Stimulated activated effector memory CD8-positive, alpha-beta T cell treated with anti-CD3 and anti-CD28 coated beads, Interleukin-12 subunit alpha, Interleukin-12 subunit beta, amount 100 ng/mL, for 72 hours (primary cell): ENCODE data around the gene CCDC17.

Experiments
- ATAC-seq: fragments of 150-1000 bp; cut with Tn5 transposase; 2 replicates; pipeline ENCODE4 v1.10.0; 2021
- DNase-seq, 2 donors: peaks; one replicate each; pipeline ENCODE4 v3.0.0; 2021 to 2022; ENCODE audit warnings: low spot score in 2 of 2
- H3K27ac Mint-ChIP-seq: one replicate; pipeline ENCODE4 v1.8.0; 2022; ENCODE audit warnings: mild to moderate bottlenecking, mixed read lengths
- H3K36me3 Mint-ChIP-seq: one replicate; pipeline ENCODE4 v1.8.0; 2022; ENCODE audit warnings: mild to moderate bottlenecking, mixed read lengths
- H3K4me1 Mint-ChIP-seq: one replicate; pipeline ENCODE4 v1.8.0; 2022; ENCODE audit warnings: mixed read lengths
- H3K4me3 Mint-ChIP-seq: one replicate; pipeline ENCODE4 v1.8.0; 2022; ENCODE audit warnings: mild to moderate bottlenecking, mixed read lengths
- H3K9me3 Mint-ChIP-seq: one replicate; pipeline ENCODE4 v1.8.0; 2022; ENCODE audit warnings: mixed read lengths

CCDC17 gene

DNA sequence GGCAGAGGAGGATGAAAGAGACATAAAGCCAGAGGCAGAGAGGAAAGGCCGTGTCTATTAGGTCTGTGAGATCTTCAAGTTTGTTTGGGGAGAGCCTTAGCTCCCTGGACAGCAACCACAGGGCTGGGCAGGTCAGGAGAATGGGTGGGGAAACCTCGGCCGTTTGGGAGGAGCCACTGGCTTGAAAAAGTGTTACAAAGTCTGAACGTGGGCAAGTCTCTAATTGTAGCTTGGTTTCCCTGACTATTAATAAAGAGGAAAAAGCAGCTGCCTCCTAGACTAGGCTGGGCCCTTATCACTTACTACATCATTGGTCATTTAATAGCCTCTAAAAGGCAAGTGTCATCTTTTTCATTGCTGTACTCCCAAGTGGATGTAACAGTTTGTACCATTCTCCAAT lies at the start of gene CCDC17:
Gene CCDC17 (minus strand): TSS at position 83 of the 400 bp plus-strand sequence. CDS start 145 bp downstream, outside the sequence.
- Mint-ChIP-seq H3K27ac (peak within 1 kb of the TSS; percentile 79), H3K4me3 (no peak within 1 kb of the TSS), H3K9me3 (no peaks in the 10 kb centered on the region), H3K4me1 (no peaks in the 10 kb centered on the region), H3K36me3 (peaks cover 4% of the 10 kb centered on the region)
- ATAC-seq (no peak), DNase-seq (no peak)

DNA sequence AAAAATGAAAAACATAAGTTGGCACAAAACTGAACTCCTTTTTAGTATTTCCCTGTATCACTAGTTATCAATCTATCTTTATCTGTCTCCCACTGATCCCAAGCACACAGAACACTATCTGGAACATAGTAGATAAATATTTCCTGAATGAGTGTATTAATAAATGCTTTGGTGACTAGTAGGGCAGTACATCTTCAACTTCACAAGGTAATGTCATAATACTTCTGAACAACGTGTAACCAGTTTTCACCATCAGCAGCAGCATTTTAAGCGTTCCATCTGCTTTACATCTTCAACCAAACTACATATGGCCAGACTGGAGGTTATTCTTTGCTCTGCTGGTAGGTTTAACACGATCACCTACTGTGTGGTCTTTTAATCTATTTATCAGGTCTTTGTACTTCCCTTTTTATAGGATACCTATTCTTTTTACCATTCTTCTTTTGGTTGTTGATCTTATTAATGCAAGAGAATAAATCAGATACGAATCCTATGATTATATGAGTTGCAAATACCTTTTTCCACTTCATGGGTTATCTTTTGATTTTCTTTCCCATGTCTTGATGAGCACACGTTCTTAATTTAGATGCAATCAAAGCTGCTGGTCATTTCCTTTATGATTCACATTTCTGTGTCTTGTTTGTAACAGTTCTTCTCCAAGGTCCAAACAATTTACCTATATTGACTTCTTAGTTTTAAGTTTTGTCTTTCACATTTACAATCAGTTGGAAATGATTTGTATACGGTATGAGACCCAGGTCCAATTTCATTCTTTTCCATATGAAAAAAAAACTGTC lies 46.2 kb upstream of the CCDC17 start:
- Mint-ChIP-seq H3K4me3 (no peak overlapping the region), H3K9me3 (no peaks in the 10 kb centered on the region), H3K4me1 (peaks cover 54% of the 10 kb centered on the region), H3K36me3 (peaks cover 21% of the 10 kb centered on the region), H3K27ac (peak overlapping the region; percentile 37)
- ATAC-seq, result no peak
- no peak for DNase-seq

- ATAC-seq (no peak), DNase-seq (no peak)
- H3K4me1 Mint-ChIP-seq, result peaks cover 47% of the 10 kb centered on the region
- H3K4me3 Mint-ChIP-seq, result no peak overlapping the region
- H3K27ac Mint-ChIP-seq, result peak overlapping the region; percentile 37
- no peaks in the 10 kb centered on the region for H3K9me3 Mint-ChIP-seq
- H3K36me3 Mint-ChIP-seq, result peaks cover 14% of the 10 kb centered on the region
Observed at GRCh38 chr1:45669379-45669778, 45.5 kb upstream of the CCDC17 start.

DNA sequence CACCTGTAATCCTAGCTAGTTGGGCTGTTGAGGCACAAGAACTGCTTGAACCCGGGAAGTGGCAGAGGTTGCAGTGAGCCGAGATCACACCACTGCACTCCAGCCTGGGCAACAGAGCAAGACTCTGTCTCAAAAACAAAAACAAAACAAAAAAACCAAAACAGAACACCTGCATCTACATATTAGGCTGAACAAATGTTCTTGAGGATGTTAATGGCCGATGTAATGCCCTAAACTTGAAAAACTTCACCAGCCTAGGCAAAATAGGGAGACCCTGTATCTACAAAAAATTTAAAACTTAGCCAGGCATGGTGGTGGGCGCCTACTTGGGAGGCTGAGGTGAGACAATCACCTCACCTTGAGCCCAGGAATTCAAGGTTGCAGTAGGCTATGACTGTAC lies 44.7 kb upstream of the CCDC17 start:
- Mint-ChIP-seq H3K4me1 (peaks cover 43% of the 10 kb centered on the region), H3K4me3 (no peak overlapping the region), H3K9me3 (no peaks in the 10 kb centered on the region), H3K27ac (no peak overlapping the region), H3K36me3 (peaks cover 16% of the 10 kb centered on the region)
- DNase-seq (no peak), ATAC-seq (no peak)

GRCh38 chr1:45667321-45668111 lies 43.7 kb upstream of the CCDC17 start:
- no peaks in the 10 kb centered on the region for H3K9me3 Mint-ChIP-seq
- H3K4me1 Mint-ChIP-seq, result peaks cover 39% of the 10 kb centered on the region
- no peak overlapping the region for H3K27ac Mint-ChIP-seq
- no peak for ATAC-seq
- H3K4me3 Mint-ChIP-seq, result no peak overlapping the region
- peaks cover 21% of the 10 kb centered on the region for H3K36me3 Mint-ChIP-seq
- no peak for DNase-seq

DNA sequence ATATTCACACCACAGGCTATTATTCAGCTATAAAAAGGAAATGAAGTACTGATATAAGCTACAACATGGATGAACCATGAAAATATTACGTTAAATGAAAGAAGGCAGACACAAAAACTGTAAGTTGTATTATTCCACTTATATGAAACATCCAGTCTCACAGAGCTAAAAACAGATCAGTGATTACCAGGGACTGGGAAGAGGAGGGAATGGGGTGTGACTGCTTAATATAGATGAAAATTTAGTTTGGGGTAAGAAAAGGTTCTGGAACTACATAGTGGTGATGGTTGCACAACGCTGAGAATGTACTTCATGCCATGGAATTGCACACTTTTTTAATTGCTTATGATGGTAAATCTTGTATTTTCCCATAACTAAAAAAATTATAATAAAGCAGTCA lies 43.0 kb upstream of the CCDC17 start:
- Mint-ChIP-seq H3K9me3 (no peaks in the 10 kb centered on the region), H3K4me1 (peaks cover 35% of the 10 kb centered on the region), H3K4me3 (no peak overlapping the region), H3K36me3 (peaks cover 21% of the 10 kb centered on the region), H3K27ac (no peak overlapping the region)
- DNase-seq (no peak), ATAC-seq (no peak)

GRCh38 chr1:45660336-45660735 lies 36.5 kb upstream of the CCDC17 start:
- H3K36me3 Mint-ChIP-seq, result peaks cover 71% of the 10 kb centered on the region
- DNase-seq (no peak), ATAC-seq (no peak)
- H3K4me1 Mint-ChIP-seq, result peaks cover 10% of the 10 kb centered on the region
- no peak overlapping the region for H3K4me3 Mint-ChIP-seq
- H3K9me3 Mint-ChIP-seq, result no peaks in the 10 kb centered on the region
- H3K27ac Mint-ChIP-seq, result no peak overlapping the region

DNA sequence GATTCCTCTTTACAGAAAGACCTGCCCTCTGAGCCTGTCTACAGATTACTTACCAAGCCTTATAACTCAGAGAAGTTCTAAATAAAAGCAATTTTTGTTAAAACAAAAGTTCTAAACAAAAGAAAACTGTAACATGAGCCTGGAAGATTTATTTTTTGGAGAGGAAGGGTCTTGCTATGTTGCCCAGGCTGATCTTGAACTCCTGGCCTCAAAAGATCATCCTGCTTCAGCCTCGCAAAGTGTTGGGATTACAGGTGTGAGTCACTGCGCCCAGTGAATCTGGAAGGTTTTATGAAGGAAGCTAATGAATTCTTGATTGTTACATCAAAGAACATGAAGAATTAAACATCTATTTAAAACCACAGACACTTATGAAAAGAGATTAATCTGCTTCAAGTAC lies 35.4 kb upstream of the CCDC17 start:
- Mint-ChIP-seq H3K9me3 (no peaks in the 10 kb centered on the region), H3K27ac (no peak overlapping the region), H3K4me1 (peaks cover 21% of the 10 kb centered on the region), H3K4me3 (no peak overlapping the region), H3K36me3 (peaks cover 82% of the 10 kb centered on the region)
- ATAC-seq, result no peak
- DNase-seq, result no peak

- H3K4me1 Mint-ChIP-seq, result peaks cover 16% of the 10 kb centered on the region
- H3K36me3 Mint-ChIP-seq, result peaks cover 87% of the 10 kb centered on the region
- no peak overlapping the region for H3K27ac Mint-ChIP-seq
- no peak for ATAC-seq
- H3K9me3 Mint-ChIP-seq, result no peaks in the 10 kb centered on the region
- no peak for DNase-seq
- no peak overlapping the region for H3K4me3 Mint-ChIP-seq
Observed at GRCh38 chr1:45658171-45658570, 34.3 kb upstream of the CCDC17 start.

DNA sequence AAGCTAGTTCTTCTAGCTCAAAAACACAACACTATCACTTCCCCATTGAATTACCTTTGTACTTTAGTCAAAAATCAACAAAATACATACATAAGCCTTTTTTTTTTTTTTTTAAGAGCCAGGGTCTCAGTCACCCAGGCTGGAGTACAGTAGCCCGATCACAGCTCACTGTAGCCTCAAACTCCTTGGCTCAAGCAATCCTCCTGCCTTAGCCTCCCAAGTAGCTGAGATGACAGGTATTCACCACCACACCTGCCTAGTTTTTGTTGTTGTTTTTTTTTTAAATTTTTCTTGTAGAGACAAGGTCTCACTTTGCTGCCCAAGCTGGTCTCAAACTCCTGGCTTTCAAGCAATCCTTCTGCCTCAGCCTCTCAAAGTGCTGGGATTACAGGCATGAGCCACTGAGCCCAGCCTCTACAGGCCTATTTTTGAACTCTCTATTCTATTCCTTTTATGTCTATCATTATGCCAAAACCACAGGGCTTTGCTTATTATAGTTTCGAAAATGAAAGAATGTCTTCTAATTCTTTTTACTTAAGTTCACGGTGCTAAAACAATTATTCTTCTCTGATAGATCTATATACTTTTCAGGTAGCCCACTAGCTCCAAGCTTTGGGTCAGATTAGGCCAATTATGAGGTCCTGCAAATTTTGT lies 32.8 kb upstream of the CCDC17 start:
- no peaks in the 10 kb centered on the region for H3K9me3 Mint-ChIP-seq
- H3K4me3 Mint-ChIP-seq, result no peak overlapping the region
- no peak overlapping the region for H3K27ac Mint-ChIP-seq
- H3K4me1 Mint-ChIP-seq, result peaks cover 14% of the 10 kb centered on the region
- ATAC-seq (no peak), DNase-seq (no peak)
- peaks cover 100% of the 10 kb centered on the region for H3K36me3 Mint-ChIP-seq

DNA sequence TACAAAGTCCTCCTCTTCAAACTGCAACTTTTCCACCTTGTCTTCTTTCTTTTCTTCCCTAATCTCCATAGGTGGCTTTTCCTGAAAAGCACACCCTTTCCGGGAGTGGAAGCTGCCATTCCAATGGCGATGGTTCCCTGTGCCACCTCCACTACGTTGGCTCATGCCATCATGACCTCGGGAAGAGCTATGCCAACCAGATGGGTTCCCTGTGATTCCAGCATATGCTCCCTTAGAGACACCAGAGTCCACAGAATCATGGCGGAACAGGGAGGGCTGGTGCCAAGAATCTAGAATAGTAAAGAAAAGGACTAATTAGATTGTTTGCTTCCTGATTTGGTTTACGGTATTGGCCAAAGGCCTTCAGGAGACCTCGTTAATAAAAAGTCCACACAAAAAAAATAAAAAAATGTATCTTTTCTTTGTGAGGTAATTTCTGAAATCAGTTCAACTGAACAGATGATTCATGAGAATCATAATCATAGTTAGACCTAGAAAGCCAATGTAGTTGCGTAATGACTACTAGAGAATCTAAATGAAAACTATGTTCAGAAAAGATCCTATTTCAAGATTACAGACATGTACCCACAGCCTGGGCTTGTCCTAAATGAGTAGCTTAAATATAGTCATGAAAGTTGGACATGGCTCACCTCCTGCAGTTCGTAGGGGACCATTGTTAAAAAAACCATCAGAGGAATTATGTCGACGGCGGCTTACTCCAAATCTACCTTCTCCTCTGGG lies 30.9 kb upstream of the CCDC17 start:
- Mint-ChIP-seq H3K36me3 (peaks cover 100% of the 10 kb centered on the region), H3K27ac (peak overlapping the region; percentile 87), H3K4me1 (peaks cover 25% of the 10 kb centered on the region), H3K9me3 (no peaks in the 10 kb centered on the region), H3K4me3 (peak overlapping the region; percentile 33)
- DNase-seq, result no peak
- peak; percentile 100 for ATAC-seq

DNA sequence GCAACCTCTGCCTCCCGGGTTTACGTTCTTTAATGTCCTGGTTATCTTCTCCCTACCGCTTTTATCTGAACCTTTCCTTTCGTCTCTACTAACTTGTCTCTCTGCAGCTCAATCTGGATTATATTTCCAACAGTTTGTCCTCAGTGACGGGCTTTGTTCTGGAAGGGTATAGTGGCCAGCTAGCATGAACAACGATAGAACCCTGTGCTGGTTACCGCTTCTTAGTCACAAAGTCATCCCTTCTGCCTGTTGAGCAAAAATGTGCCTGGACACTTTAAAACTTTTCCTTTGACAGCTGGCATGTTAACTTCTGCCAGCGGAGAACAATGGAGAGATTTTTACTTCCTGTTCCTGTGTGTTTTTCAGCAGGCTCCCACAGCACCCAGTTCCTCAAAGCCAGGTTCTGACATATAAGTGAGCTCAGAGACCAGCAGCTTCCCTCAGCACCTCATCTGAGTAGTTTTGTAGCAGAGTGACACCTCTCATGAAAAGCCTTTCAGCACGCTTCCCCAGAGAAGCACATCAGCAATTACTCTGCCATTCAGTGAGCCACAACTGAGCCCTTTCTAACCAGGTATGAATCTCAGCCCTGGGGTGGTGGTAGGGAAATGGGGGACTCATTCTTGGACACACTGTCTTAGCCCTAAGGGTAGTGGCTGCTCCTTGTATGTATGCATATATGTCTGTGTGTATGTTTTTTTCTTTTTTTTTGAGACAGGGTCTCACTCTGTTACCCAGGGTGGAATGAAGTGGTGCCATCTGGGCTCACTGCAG lies 23.6 kb upstream of the CCDC17 start:
- Mint-ChIP-seq H3K27ac (peak overlapping the region; percentile 27), H3K9me3 (no peaks in the 10 kb centered on the region), H3K4me1 (peaks cover 11% of the 10 kb centered on the region), H3K4me3 (no peak overlapping the region), H3K36me3 (peaks cover 83% of the 10 kb centered on the region)
- ATAC-seq (no peak), DNase-seq (no peak)

GRCh38 chr1:45644661-45645060 lies 20.8 kb upstream of the CCDC17 start:
- Mint-ChIP-seq H3K27ac (no peak overlapping the region), H3K36me3 (peaks cover 55% of the 10 kb centered on the region), H3K9me3 (no peaks in the 10 kb centered on the region), H3K4me3 (no peak overlapping the region), H3K4me1 (no peaks in the 10 kb centered on the region)
- no peak for ATAC-seq
- DNase-seq, result no peak

DNA sequence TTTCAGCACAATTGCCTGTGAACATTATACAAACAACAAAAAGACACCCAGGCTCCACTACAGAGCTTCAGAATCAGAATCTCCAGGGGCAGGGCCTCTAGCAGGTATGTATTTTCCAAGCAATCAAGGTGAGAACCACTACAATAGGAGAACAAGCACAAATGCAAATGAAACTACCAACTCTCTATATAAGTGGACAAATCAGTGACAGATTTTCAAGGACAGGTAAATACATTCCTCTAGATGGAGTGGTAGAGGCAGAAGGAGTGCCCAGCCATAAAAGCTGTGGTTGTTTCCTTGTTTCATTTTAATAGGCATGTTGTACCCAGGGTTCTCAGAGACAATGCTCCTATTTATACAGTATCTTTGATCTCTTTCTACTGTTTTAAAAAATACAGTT lies 20.1 kb upstream of the CCDC17 start:
- H3K9me3 Mint-ChIP-seq, result no peaks in the 10 kb centered on the region
- ATAC-seq (no peak), DNase-seq (no peak)
- H3K4me3 Mint-ChIP-seq, result no peak overlapping the region
- H3K36me3 Mint-ChIP-seq, result peaks cover 48% of the 10 kb centered on the region
- H3K4me1 Mint-ChIP-seq, result no peaks in the 10 kb centered on the region
- H3K27ac Mint-ChIP-seq, result no peak overlapping the region
